ENCODE results near the gene TMEM87A.

The TMEM87A gene

DNA sequence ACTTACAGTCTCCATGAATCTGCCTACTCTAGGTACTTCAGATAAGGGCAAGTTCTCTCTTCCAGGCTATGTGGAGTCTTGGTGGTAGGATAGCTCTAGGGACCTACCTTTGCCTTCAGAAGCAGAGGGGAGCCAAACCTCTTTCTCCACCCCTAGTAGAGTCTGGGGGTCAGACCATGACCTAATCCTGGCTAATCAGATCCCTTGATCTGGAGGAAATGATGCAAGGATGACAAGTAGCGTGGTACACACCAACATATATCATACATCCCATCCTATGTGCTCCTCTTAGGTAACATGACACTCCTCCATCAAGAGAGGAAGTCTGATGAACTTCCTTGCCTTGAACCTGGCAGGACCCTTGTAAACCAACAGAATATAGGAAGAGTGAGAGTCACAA lies 101.4 kb downstream of the TMEM87A start:
- Histone ChIP-seq H2BK120ac (ENCODE audit: insufficient read depth, low read length, poor library complexity) (no peak overlapping the region), H3K4ac (ENCODE audit: low read depth, low read length) (no peak overlapping the region), H3K79me2 (ENCODE audit: control insufficient read depth, insufficient read depth, low read length, poor library complexity) (no peaks in the 10 kb centered on the region), H3K27ac (ENCODE audit: low read depth, low read length) (no peak overlapping the region), H3K9me3 (ENCODE audit: insufficient read depth, low read depth, low read length) (no peaks in the 10 kb centered on the region), H3K9ac (ENCODE audit: low read length) (no peak overlapping the region), H4K8ac (ENCODE audit: low read depth, low read length) (no peak overlapping the region), H2AFZ (ENCODE audit: insufficient read depth, low read length, poor library complexity) (no peak overlapping the region), H3K23ac (ENCODE audit: low read length) (no peak overlapping the region), H2AK5ac (ENCODE audit: low read length) (no peak overlapping the region), H3K27me3 (ENCODE audit: insufficient read depth, low read length) (no peaks in the 10 kb centered on the region), H3K4me2 (ENCODE audit: low read length) (no peak overlapping the region), H4K12ac (ENCODE audit: low read depth, low read length) (no peak overlapping the region), H3K36me3 (ENCODE audit: control insufficient read depth in 1 of 2, insufficient read depth in 2 of 2, low read length in 2 of 2) (peaks cover 28 to 49% of the 10 kb centered on the region in 2 experiments), H2BK12ac (ENCODE audit: low read length) (no peak overlapping the region), H4K91ac (ENCODE audit: low read depth, low read length) (no peak overlapping the region), H2BK5ac (ENCODE audit: low read depth, low read length, poor library complexity) (no peak overlapping the region), H3K79me1 (ENCODE audit: low read length) (no peaks in the 10 kb centered on the region), H3K14ac (ENCODE audit: low read length) (no peak overlapping the region), H3K4me3 (ENCODE audit: low read depth, low read length) (no peak overlapping the region), H3K18ac (ENCODE audit: low read length) (no peak overlapping the region), H3K4me1 (ENCODE audit: control insufficient read depth in 1 of 2, insufficient read depth in 2 of 2, low read length in 2 of 2) (no peaks in the 10 kb centered on the region)
- no peak for DNase-seq
- WGBS (ENCODE audit: extremely low coverage, insufficient coverage, insufficient read length) = no CpG with 5 or more reads among the region's 1 CpG

DNA sequence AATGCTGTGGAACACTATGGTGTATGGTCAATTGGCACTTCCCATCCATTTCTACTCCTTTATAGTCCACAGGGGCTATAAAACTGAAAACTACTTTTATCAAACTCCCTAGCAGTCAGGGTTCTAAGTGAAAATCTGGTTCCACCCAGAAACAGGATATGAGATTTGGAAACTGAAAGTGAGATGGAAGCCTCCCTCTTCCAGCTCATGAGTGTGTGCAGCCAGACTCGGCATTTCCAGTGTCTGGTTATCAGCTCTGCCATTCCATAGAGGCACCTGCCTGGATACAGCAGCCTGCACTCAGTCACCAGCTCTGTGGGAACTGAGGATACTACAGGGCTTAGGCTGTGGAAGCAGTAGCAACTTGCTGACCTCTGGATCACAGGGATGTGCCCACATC lies 102.1 kb downstream of the TMEM87A start:
- Histone ChIP-seq H3K4ac (ENCODE audit: low read depth, low read length) (no peak overlapping the region), H3K14ac (ENCODE audit: low read length) (no peak overlapping the region), H2BK120ac (ENCODE audit: insufficient read depth, low read length, poor library complexity) (no peak overlapping the region), H3K18ac (ENCODE audit: low read length) (no peak overlapping the region), H3K36me3 (ENCODE audit: control insufficient read depth in 1 of 2, insufficient read depth in 2 of 2, low read length in 2 of 2) (peaks cover 35 to 55% of the 10 kb centered on the region in 2 experiments), H3K23ac (ENCODE audit: low read length) (no peak overlapping the region), H2BK5ac (ENCODE audit: low read depth, low read length, poor library complexity) (no peak overlapping the region), H4K12ac (ENCODE audit: low read depth, low read length) (no peak overlapping the region), H3K79me2 (ENCODE audit: control insufficient read depth, insufficient read depth, low read length, poor library complexity) (no peaks in the 10 kb centered on the region), H3K9me3 (ENCODE audit: insufficient read depth, low read depth, low read length) (no peaks in the 10 kb centered on the region), H2AK5ac (ENCODE audit: low read length) (no peak overlapping the region), H4K8ac (ENCODE audit: low read depth, low read length) (no peak overlapping the region), H3K4me3 (ENCODE audit: low read depth, low read length) (no peak overlapping the region), H3K4me1 (ENCODE audit: control insufficient read depth in 1 of 2, insufficient read depth in 2 of 2, low read length in 2 of 2) (no peaks in the 10 kb centered on the region), H3K27ac (ENCODE audit: low read depth, low read length) (no peak overlapping the region), H3K4me2 (ENCODE audit: low read length) (no peak overlapping the region), H3K9ac (ENCODE audit: low read length) (no peak overlapping the region), H3K27me3 (ENCODE audit: insufficient read depth, low read length) (no peaks in the 10 kb centered on the region), H2AFZ (ENCODE audit: insufficient read depth, low read length, poor library complexity) (no peak overlapping the region), H3K79me1 (ENCODE audit: low read length) (no peaks in the 10 kb centered on the region), H4K91ac (ENCODE audit: low read depth, low read length) (no peak overlapping the region), H2BK12ac (ENCODE audit: low read length) (no peak overlapping the region)
- no peak for DNase-seq
- whole genome bisulfite sequencing (ENCODE audit: extremely low coverage, insufficient coverage, insufficient read length) = no CpG with 5 or more reads among the region's 1 CpG

DNA sequence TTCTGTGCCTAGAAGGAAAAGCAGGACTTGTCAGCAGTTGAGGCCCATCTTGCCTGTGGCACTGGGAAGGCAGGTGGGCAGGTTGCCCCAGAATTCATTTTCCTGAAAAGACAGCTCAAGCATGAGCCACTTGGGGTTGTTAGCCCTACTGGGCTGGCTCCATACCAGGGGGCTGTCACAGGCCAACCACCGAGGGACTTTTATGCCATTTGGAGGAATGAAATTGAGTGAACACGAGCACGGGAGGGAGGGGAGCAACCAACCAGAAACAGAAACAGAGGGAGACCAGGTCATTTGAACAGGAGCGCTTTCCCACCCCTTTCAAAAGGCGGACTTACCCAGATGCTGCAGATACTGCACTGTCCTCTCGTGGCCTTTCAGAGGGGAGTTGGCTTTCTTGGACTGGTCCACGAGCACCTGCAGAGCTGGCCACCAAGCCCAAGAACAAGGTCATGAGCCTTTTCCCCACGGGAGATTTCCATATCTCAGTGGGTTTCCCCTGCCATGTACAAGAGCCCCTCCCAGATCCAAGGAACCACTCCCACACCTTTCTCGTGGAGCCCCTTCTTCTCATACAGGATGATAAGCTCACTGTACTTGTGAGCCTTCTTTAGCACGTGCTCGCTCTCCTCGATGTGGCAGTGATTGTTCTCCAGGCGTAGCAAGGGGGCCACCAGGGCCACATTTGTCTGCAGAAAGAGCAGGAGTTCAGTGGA lies 106.8 kb downstream of the TMEM87A start:
- Histone ChIP-seq H2BK5ac (ENCODE audit: low read depth, low read length, poor library complexity) (no peak overlapping the region), H2BK12ac (ENCODE audit: low read length) (no peak overlapping the region), H3K4me1 (ENCODE audit: control insufficient read depth in 1 of 2, insufficient read depth in 2 of 2, low read length in 2 of 2) (peaks cover 3 to 4% of the 10 kb centered on the region in 2 experiments), H3K9ac (ENCODE audit: low read length) (no peak overlapping the region), H2BK120ac (ENCODE audit: insufficient read depth, low read length, poor library complexity) (no peak overlapping the region), H2AFZ (ENCODE audit: insufficient read depth, low read length, poor library complexity) (no peak overlapping the region), H3K36me3 (ENCODE audit: control insufficient read depth in 1 of 2, insufficient read depth in 2 of 2, low read length in 2 of 2) (peaks cover 53 to 72% of the 10 kb centered on the region in 2 experiments), H2AK5ac (ENCODE audit: low read length) (no peak overlapping the region), H3K23ac (ENCODE audit: low read length) (no peak overlapping the region), H3K9me3 (ENCODE audit: insufficient read depth, low read depth, low read length) (peaks cover 2% of the 10 kb centered on the region), H3K79me1 (ENCODE audit: low read length) (no peaks in the 10 kb centered on the region), H3K27me3 (ENCODE audit: insufficient read depth, low read length) (no peaks in the 10 kb centered on the region), H3K27ac (ENCODE audit: low read depth, low read length) (no peak overlapping the region), H4K8ac (ENCODE audit: low read depth, low read length) (no peak overlapping the region), H3K4me3 (ENCODE audit: low read depth, low read length) (no peak overlapping the region), H3K14ac (ENCODE audit: low read length) (no peak overlapping the region), H3K79me2 (ENCODE audit: control insufficient read depth, insufficient read depth, low read length, poor library complexity) (no peaks in the 10 kb centered on the region), H3K18ac (ENCODE audit: low read length) (no peak overlapping the region), H4K91ac (ENCODE audit: low read depth, low read length) (no peak overlapping the region), H4K12ac (ENCODE audit: low read depth, low read length) (no peak overlapping the region), H3K4me2 (ENCODE audit: low read length) (no peak overlapping the region), H3K4ac (ENCODE audit: low read depth, low read length) (no peak overlapping the region)
- no peak for DNase-seq
- no CpG with 5 or more reads among the region's 13 CpGs for WGBS (ENCODE audit: extremely low coverage, insufficient coverage, insufficient read length)

DNA sequence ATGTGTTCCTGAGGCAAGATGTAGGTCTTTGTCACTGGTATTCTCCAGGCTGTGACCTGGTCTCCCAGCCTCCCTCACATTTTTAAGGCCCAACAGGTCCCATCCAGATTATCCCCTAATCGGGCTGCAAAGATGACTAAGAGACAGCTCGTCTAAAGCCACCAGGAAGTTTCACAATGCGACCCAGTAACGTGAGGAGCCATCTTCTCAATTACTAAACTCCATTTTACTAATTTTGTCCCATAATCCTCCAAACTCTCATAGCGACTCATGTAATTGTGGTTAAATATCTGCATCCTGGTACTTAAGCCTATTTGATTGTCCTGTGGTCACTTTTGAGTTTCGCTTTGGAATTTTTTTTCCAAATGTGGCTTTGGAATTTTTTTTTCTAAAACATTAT lies 108.1 kb downstream of the TMEM87A start:
- Histone ChIP-seq H3K9me3 (ENCODE audit: insufficient read depth, low read depth, low read length) (peaks cover 2% of the 10 kb centered on the region), H3K36me3 (ENCODE audit: control insufficient read depth in 1 of 2, insufficient read depth in 2 of 2, low read length in 2 of 2) (peaks cover 58 to 75% of the 10 kb centered on the region in 2 experiments), H2AK5ac (ENCODE audit: low read length) (no peak overlapping the region), H3K18ac (ENCODE audit: low read length) (no peak overlapping the region), H2BK12ac (ENCODE audit: low read length) (no peak overlapping the region), H3K27ac (ENCODE audit: low read depth, low read length) (no peak overlapping the region), H3K23ac (ENCODE audit: low read length) (no peak overlapping the region), H3K14ac (ENCODE audit: low read length) (no peak overlapping the region), H3K27me3 (ENCODE audit: insufficient read depth, low read length) (no peaks in the 10 kb centered on the region), H3K4ac (ENCODE audit: low read depth, low read length) (no peak overlapping the region), H3K9ac (ENCODE audit: low read length) (no peak overlapping the region), H4K91ac (ENCODE audit: low read depth, low read length) (no peak overlapping the region), H2BK120ac (ENCODE audit: insufficient read depth, low read length, poor library complexity) (no peak overlapping the region), H2BK5ac (ENCODE audit: low read depth, low read length, poor library complexity) (no peak overlapping the region), H3K79me2 (ENCODE audit: control insufficient read depth, insufficient read depth, low read length, poor library complexity) (no peaks in the 10 kb centered on the region), H4K8ac (ENCODE audit: low read depth, low read length) (no peak overlapping the region), H3K79me1 (ENCODE audit: low read length) (no peaks in the 10 kb centered on the region), H3K4me2 (ENCODE audit: low read length) (no peak overlapping the region), H3K4me1 (ENCODE audit: control insufficient read depth in 1 of 2, insufficient read depth in 2 of 2, low read length in 2 of 2) (peaks cover 3 to 4% of the 10 kb centered on the region in 2 experiments), H2AFZ (ENCODE audit: insufficient read depth, low read length, poor library complexity) (no peak overlapping the region), H3K4me3 (ENCODE audit: low read depth, low read length) (no peak overlapping the region), H4K12ac (ENCODE audit: low read depth, low read length) (no peak overlapping the region)
- DNase-seq = no peak
- WGBS (ENCODE audit: extremely low coverage, insufficient coverage, insufficient read length) = no CpG with 5 or more reads among the region's 6 CpGs

Data from trophoblast cell (in vitro differentiated cells and primary cell).